GM19463 (cell line): ENCODE results near the gene HNRNPUL2.
A peak's percentile ranks its signal among the peaks of the same experiment; 100 is the strongest.

Experiments
- ATAC-seq: cut with Tn5 transposase; IDR thresholded peaks from one replicate; pipeline ENCODE4 v1.9.1; 2021; ENCODE audit warnings: mild to moderate bottlenecking, moderate library complexity; ENCODE audit not compliant: unreplicated experiment

HNRNPUL2 gene

DNA sequence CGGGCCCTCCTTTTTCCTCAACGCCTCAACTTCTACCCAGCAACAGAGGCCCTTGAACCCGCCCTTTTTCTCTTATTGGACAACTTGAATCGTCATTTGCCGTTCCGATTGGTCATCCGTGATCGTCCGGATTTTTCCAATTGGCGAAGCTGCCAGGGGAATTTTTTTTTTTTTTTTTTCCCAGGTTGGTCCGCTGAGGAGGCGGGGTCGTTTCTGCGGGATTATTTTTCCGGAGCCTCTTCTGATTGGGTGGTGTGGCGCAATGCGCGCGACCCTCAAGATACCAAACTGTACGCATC, 564 bp upstream of the HNRNPUL2 start:
- peak; percentile 38 for ATAC-seq

DNA sequence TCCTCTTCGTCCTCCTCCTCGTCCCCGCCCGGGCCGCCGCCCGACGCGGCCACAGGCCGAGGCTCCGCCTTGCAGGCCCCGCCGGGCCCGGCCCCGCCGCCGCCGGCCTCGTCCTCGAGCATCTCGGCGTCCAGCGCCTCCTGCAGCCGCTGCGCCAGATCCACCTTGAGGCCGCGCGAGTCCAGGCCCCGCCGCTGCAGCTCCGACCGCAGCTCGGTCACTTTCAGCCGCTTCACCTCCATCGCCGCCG, 417 bp downstream of the HNRNPUL2 start:
- no peak for ATAC-seq

GRCh38 chr11:62726156-62726914, 922 bp downstream of the HNRNPUL2 start:
- ATAC-seq, result no peak

GRCh38 chr11:62725646-62726045, 1.6 kb downstream of the HNRNPUL2 start:
- ATAC-seq, result no peak

- ATAC-seq, result no peak
These were observed 3.1 kb downstream of the HNRNPUL2 start for GRCh38 chr11:62724171-62724570.

- no peak for ATAC-seq
These were observed 5.3 kb downstream of the HNRNPUL2 start for GRCh38 chr11:62721994-62722393.

GRCh38 chr11:62719302-62719978, 7.8 kb downstream of the HNRNPUL2 start:
- no peak for ATAC-seq

DNA sequence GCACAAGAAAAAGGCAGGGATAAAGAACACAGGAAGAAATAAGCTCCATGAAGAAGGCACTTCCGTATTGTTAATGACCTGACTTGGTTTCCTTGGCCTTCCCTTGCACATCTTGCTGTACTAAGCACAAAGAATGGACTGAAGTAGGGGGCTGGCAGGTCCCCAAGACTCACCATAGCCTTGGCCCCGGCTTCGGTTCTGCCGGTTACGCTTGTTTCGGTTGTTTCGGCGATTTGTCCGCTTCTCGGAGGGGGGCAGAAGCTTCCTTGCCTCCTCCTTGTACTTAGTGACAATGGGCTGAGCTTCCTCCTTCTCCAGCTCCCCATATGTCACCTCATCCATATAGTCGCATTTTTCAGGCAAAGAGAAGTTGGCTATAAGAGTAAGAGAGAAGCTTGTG, 10.4 kb downstream of the HNRNPUL2 start:
- ATAC-seq, result no peak

GRCh38 chr11:62716206-62716605, 11.1 kb downstream of the HNRNPUL2 start:
- no peak for ATAC-seq

GRCh38 chr11:62715150-62716130, 11.8 kb downstream of the HNRNPUL2 start:
- no peak for ATAC-seq

- ATAC-seq, result no peak
These were observed 13.9 kb downstream of the HNRNPUL2 start for GRCh38 chr11:62713343-62713742.

- ATAC-seq, result no peak
These were observed 14.4 kb downstream of the HNRNPUL2 start for GRCh38 chr11:62712861-62713260.

GRCh38 chr11:62712276-62712812, 14.9 kb downstream of the HNRNPUL2 start:
- ATAC-seq, result no peak

- ATAC-seq, result no peak
These were observed 17.3 kb downstream of the HNRNPUL2 start for GRCh38 chr11:62710001-62710345.

DNA sequence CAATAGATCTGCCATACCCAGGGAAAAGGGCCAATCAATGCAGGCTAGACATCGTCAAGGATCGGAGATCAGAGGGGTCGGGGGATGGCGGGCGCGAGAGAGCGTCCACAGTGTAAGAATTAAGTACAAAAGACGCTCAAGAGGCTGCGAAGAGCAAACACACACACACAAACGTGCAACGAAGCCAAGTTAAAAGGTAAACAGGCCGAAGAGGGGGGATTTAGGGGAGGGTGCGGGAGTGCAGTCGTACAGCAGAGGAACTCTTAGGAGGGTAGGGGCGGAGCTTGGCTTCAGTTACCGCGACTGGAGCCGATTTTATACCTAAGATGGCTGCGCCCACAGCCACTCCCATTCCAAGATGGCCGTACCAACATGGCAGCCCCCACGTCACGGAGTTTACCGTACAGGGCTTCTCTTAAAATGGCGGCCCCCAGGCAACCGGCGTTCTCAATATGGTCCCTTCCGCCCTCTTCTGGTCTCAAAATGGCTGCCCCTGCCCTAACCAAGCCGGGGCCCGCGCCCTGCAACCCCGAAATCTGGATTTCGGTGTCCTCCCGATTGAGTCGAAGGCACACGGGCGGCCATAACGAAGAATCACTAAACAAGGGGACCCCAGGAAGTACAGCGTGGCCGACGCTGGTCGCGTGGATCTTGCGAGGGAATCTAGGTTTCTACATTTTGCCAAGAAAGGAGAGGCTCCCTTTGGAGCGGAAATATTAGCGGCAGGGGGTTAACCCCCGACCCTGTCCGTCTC, 17.8 kb downstream of the HNRNPUL2 start:
- peak; percentile 57 for ATAC-seq

- no peak for ATAC-seq
These were observed 18.5 kb downstream of the HNRNPUL2 start for GRCh38 chr11:62708793-62709192.

DNA sequence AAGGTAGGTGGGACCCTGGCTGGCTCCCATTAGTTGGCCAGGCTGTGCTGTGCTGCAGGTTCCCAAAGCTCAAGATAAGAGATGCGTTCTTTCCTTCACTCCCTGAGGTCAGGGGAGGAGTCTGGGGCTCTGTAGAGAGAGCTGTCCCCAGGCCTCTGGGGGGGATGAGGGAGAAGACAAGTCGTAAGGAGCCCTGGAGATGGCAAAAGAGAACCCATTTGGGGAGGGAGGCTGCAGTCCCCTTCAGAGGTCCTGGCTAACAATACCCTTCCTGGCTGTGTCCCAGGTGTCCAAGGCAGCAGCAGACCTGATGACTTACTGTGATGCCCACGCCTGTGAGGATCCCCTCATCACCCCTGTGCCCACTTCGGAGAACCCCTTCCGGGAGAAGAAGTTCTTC, 18.9 kb downstream of the HNRNPUL2 start:
- ATAC-seq, result no peak

GRCh38 chr11:62707277-62707861, 19.9 kb downstream of the HNRNPUL2 start, which contains the start of the genes BSCL2 and GNG3:
BSCL2 (minus strand) TSS chr11:62707424; CDS start chr11:62707195, 229 bp downstream.
GNG3 (plus strand) TSS chr11:62707676; CDS start chr11:62708296, 620 bp downstream.
- no peak for ATAC-seq

- no peak for ATAC-seq
These were observed 20.4 kb downstream of the HNRNPUL2 start for GRCh38 chr11:62706850-62707247.
